ENCODE results near the gene TRIM65. TPM values are rescaled to one million over a fixed set of nuclear protein-coding genes. Genes with fewer than 3 reads are reported as not detected.

Gene TRIM65
- total and polyA plus RNA-seq, 7 donors, result 9.0 to 14.8 (median 9.3) TPM

- no peak overlapping the region for H3K27ac ChIP-seq
- ATAC-seq (no peak), DNase-seq (no peak)
- H3K36me3 ChIP-seq (ENCODE audit: insufficient read depth in 1 of 2, low read depth in 1 of 2), result peaks cover 0 to 15% of the 10 kb centered on the region in 2 donors
- 90 to 96% (median 90%) methylated on average over 11 of the region's 11 CpGs for WGBS, 3 donors
- no peak overlapping the region for H3K4me3 ChIP-seq
- no peak for TF ChIP-seq CTCF (IDR thresholded peaks at IDR 0.05)
- H3K9me3 ChIP-seq, result no peaks in the 10 kb centered on the region
- no peaks in the 10 kb centered on the region for H3K4me1 ChIP-seq
- no peaks in the 10 kb centered on the region for H3K27me3 ChIP-seq (ENCODE audit: insufficient read depth in 3 of 3, low read length in 2 of 3)
- intact Hi-C loops (cut with DNase I), result no loop called here
Measured at GRCh38 chr17:75925103-75925502, 28.4 kb upstream of the TRIM65 start.

GRCh38 chr17:75922963-75923874 is 26.5 kb upstream of the TRIM65 start:
- no peak for TF ChIP-seq CTCF (IDR thresholded peaks at IDR 0.05)

GRCh38 chr17:75922173-75922961 is 25.6 kb upstream of the TRIM65 start:
- TF ChIP-seq CTCF (IDR thresholded peaks at IDR 0.05), result no peak
- no peaks in the 10 kb centered on the region for H3K4me1 ChIP-seq
- H3K27ac ChIP-seq, result no peak overlapping the region
- no peak for DNase-seq
- 86 to 90% (median 90%) methylated on average over 18 of the region's 18 CpGs for whole genome bisulfite sequencing, 3 donors
- intact Hi-C loops (cut with DNase I), result no loop called here
- peaks cover 0 to 15% of the 10 kb centered on the region in 2 donors for H3K36me3 ChIP-seq (ENCODE audit: insufficient read depth in 1 of 2, low read depth in 1 of 2)
- no peak for ATAC-seq
- H3K9me3 ChIP-seq, result no peaks in the 10 kb centered on the region
- H3K4me3 ChIP-seq, result no peak overlapping the region
- H3K27me3 ChIP-seq (ENCODE audit: insufficient read depth in 3 of 3, low read length in 2 of 3), result no peaks in the 10 kb centered on the region

More at GRCh38 chr17:75922963-75923874, 26.5 kb upstream of the TRIM65 start:
- 79 to 91% (median 82%) methylated on average over 19 of the region's 19 CpGs for WGBS, 3 donors
- H3K27me3 ChIP-seq (ENCODE audit: insufficient read depth in 3 of 3, low read length in 2 of 3), result no peaks in the 10 kb centered on the region
- H3K4me1 ChIP-seq, result no peaks in the 10 kb centered on the region
- DNase-seq, result no peak
- peaks cover 0 to 15% of the 10 kb centered on the region in 2 donors for H3K36me3 ChIP-seq (ENCODE audit: insufficient read depth in 1 of 2, low read depth in 1 of 2)
- ATAC-seq, result no peak
- no peak overlapping the region for H3K4me3 ChIP-seq
- H3K27ac ChIP-seq, result no peak overlapping the region
- intact Hi-C loops (cut with DNase I), result no loop called here
- H3K9me3 ChIP-seq, result no peaks in the 10 kb centered on the region

- intact Hi-C loops (cut with DNase I), result no loop called here
- no peak for TF ChIP-seq CTCF (IDR thresholded peaks at IDR 0.05)
Measured at GRCh38 chr17:75921596-75921995, 24.8 kb upstream of the TRIM65 start.

More at GRCh38 chr17:75921596-75921995, 24.8 kb upstream of the TRIM65 start:
- Histone ChIP-seq H3K36me3 (ENCODE audit: insufficient read depth in 1 of 2, low read depth in 1 of 2) (peaks cover 0 to 13% of the 10 kb centered on the region in 2 donors), H3K4me1 (no peaks in the 10 kb centered on the region), H3K27me3 (ENCODE audit: insufficient read depth in 3 of 3, low read length in 2 of 3) (no peaks in the 10 kb centered on the region), H3K27ac (no peak overlapping the region), H3K9me3 (no peaks in the 10 kb centered on the region), H3K4me3 (no peak overlapping the region)
- no peak for ATAC-seq
- 90 to 97% (median 95%) methylated on average over 10 to 15 of the region's 15 CpGs for whole genome bisulfite sequencing, 3 donors
- no peak for DNase-seq
